GM12878 (cell line): ENCODE results near the gene ZNF367.

Experiments
- ASH2L ChIP-seq: fragments of 300-600, 200-600 bp; sonication (generic); IDR thresholded peaks from 2 replicates; pipeline ENCODE4 v1.6.1; 2017; ENCODE audit warnings: low read depth, mild to moderate bottlenecking, borderline replicate concordance
- IRF4 ChIP-seq: IDR thresholded peaks from 2 replicates; pipeline ENCODE4 v1.6.1; 2011; ENCODE audit warnings: low read depth, low read length
- JUND ChIP-seq: IDR thresholded peaks from 2 replicates; pipeline ENCODE4 v1.6.1; 2012; ENCODE audit warnings: low read depth, mild to moderate bottlenecking, low read length, improper control_type of control experiment, moderate library complexity
- MYC ChIP-seq: IDR thresholded peaks from 2 replicates; pipeline ENCODE4 v1.6.1; 2011; ENCODE audit warnings: mild to moderate bottlenecking, low read length, moderate library complexity, inconsistent platforms; ENCODE audit not compliant: insufficient read depth, insufficient replicate concordance, insufficient read length, severe bottlenecking
- POLR2AphosphoS5 ChIP-seq: IDR thresholded peaks from 2 replicates; pipeline ENCODE4 v1.6.1; 2011; ENCODE audit warnings: mild to moderate bottlenecking, low read length, inconsistent platforms
- SIN3A ChIP-seq: IDR thresholded peaks from 2 replicates; pipeline ENCODE4 v1.6.1; 2012; ENCODE audit warnings: low read depth, low read length, improper control_type of control experiment
- SPI1 ChIP-seq: IDR thresholded peaks from 2 replicates; pipeline ENCODE4 v1.6.1; 2011; ENCODE audit warnings: low read depth, mild to moderate bottlenecking, low read length, moderate library complexity, borderline replicate concordance; ENCODE audit not compliant: insufficient read depth
- ZNF217 ChIP-seq: fragments of 450-650 bp; IDR thresholded peaks from 2 replicates; pipeline ENCODE4 v1.6.1; 2017; ENCODE audit warnings: antibody characterized with exemption, mild to moderate bottlenecking
- ZSCAN29 ChIP-seq: fragments of 450-650 bp; IDR thresholded peaks from 2 replicates; pipeline ENCODE4 v1.6.1; 2017; ENCODE audit warnings: mild to moderate bottlenecking, moderate library complexity
- TF ChIP-seq, protein P1 (sequence below), 3 experiments: IDR thresholded peaks in 2 of 3; conservative IDR thresholded peaks in 1 of 3; 2 replicates each; pipeline ENCODE4 v1.5.1; 2011; ENCODE audit warnings: low read depth in 3 of 3, low read length in 3 of 3, mild to moderate bottlenecking in 3 of 3, control low read depth in 2 of 3, moderate library complexity in 2 of 3, inconsistent platforms in 1 of 3, mixed read lengths in 1 of 3; ENCODE audit not compliant: control insufficient read depth in 2 of 3, insufficient read depth in 1 of 3; ENCODE audit errors: extremely low read depth in 1 of 3
- TF ChIP-seq, protein P2 (sequence below): IDR thresholded peaks from 2 replicates; pipeline ENCODE4 v1.6.1; 2011; ENCODE audit warnings: mild to moderate bottlenecking, low read depth, low read length, moderate library complexity; ENCODE audit not compliant: insufficient replicate concordance

- no peak for TF ChIP-seq ZNF217
- TF ChIP-seq JUND, result no peak
- TF ChIP-seq, protein P1, sequence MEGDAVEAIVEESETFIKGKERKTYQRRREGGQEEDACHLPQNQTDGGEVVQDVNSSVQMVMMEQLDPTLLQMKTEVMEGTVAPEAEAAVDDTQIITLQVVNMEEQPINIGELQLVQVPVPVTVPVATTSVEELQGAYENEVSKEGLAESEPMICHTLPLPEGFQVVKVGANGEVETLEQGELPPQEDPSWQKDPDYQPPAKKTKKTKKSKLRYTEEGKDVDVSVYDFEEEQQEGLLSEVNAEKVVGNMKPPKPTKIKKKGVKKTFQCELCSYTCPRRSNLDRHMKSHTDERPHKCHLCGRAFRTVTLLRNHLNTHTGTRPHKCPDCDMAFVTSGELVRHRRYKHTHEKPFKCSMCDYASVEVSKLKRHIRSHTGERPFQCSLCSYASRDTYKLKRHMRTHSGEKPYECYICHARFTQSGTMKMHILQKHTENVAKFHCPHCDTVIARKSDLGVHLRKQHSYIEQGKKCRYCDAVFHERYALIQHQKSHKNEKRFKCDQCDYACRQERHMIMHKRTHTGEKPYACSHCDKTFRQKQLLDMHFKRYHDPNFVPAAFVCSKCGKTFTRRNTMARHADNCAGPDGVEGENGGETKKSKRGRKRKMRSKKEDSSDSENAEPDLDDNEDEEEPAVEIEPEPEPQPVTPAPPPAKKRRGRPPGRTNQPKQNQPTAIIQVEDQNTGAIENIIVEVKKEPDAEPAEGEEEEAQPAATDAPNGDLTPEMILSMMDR (IDR thresholded peaks at IDR 0.05 in 2 of 3, conservative IDR thresholded peaks at IDR 0.05 in 1 of 3; ENCODE audit: control insufficient read depth in 2 of 3, extremely low read depth in 1 of 3, insufficient read depth in 1 of 3, low read depth in 3 of 3, low read length in 3 of 3), result no peak
- TF ChIP-seq MYC, result no peak
- TF ChIP-seq SIN3A, result no peak
- no peak for TF ChIP-seq POLR2AphosphoS5
- TF ChIP-seq SPI1, result no peak
- no peak for TF ChIP-seq ZSCAN29
- TF ChIP-seq IRF4, result no peak
- no peak for TF ChIP-seq ASH2L
- TF ChIP-seq, protein P2, sequence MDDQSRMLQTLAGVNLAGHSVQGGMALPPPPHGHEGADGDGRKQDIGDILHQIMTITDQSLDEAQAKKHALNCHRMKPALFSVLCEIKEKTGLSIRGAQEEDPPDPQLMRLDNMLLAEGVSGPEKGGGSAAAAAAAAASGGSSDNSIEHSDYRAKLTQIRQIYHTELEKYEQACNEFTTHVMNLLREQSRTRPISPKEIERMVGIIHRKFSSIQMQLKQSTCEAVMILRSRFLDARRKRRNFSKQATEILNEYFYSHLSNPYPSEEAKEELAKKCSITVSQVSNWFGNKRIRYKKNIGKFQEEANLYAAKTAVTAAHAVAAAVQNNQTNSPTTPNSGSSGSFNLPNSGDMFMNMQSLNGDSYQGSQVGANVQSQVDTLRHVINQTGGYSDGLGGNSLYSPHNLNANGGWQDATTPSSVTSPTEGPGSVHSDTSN, result no peak
Observed at GRCh38 chr9:96383165-96383942, 34.8 kb downstream of the ZNF367 start, which contains the start of gene SLC35D2.
